NCI-H1694 treated with DMSO at 0.1 percent for 48 hours (cell line): ENCODE data around the gene FKBP15.
A peak's percentile ranks its signal among the peaks of the same experiment; 100 is the strongest.
"Not testable (repeated sequence)": the region's sequence is repeated elsewhere in the genome, so short reads cannot be mapped to it uniquely, and the experiment has no call there.

Experiments
- DNase-seq: peaks from one replicate; lab custom pipeline; 2025; lab: John Stamatoyannopoulos, UW

FKBP15 gene, protein sequence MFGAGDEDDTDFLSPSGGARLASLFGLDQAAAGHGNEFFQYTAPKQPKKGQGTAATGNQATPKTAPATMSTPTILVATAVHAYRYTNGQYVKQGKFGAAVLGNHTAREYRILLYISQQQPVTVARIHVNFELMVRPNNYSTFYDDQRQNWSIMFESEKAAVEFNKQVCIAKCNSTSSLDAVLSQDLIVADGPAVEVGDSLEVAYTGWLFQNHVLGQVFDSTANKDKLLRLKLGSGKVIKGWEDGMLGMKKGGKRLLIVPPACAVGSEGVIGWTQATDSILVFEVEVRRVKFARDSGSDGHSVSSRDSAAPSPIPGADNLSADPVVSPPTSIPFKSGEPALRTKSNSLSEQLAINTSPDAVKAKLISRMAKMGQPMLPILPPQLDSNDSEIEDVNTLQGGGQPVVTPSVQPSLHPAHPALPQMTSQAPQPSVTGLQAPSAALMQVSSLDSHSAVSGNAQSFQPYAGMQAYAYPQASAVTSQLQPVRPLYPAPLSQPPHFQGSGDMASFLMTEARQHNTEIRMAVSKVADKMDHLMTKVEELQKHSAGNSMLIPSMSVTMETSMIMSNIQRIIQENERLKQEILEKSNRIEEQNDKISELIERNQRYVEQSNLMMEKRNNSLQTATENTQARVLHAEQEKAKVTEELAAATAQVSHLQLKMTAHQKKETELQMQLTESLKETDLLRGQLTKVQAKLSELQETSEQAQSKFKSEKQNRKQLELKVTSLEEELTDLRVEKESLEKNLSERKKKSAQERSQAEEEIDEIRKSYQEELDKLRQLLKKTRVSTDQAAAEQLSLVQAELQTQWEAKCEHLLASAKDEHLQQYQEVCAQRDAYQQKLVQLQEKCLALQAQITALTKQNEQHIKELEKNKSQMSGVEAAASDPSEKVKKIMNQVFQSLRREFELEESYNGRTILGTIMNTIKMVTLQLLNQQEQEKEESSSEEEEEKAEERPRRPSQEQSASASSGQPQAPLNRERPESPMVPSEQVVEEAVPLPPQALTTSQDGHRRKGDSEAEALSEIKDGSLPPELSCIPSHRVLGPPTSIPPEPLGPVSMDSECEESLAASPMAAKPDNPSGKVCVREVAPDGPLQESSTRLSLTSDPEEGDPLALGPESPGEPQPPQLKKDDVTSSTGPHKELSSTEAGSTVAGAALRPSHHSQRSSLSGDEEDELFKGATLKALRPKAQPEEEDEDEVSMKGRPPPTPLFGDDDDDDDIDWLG

GRCh38 chr9:113221003-113221799 is at the start of gene FKBP15, which contains the start of gene SLC31A1:
Gene FKBP15 (minus strand): TSS chr9:113221277. CDS start chr9:113221243, 34 bp downstream.
Gene SLC31A1 (plus strand): TSS chr9:113221544. CDS start chr9:113256149, 34,605 bp downstream.
- DNase-seq, result peak; percentile 88

- DNase-seq, result no peak
Observed at GRCh38 chr9:113269871-113270270, 48.8 kb upstream of the FKBP15 start.

DNA sequence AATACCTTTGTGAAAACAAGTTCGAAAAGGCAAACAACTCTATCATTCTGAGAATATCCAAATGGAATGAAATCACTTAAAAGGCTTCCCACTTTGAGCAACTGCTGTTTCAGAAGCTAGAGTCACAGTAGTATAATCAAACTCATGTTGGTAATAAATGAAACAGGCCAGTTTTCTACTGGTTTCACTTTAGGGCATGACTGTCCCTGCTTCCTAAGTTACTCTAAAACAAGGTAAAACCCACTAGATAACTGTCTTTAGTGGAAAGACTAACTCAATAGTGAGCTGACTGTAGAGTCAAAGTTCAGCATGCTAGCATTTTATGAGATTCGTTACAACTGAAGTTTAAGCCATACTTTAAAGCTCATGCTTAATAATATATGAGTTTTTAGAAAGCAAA is 48.3 kb upstream of the FKBP15 start:
- no peak for DNase-seq

DNA sequence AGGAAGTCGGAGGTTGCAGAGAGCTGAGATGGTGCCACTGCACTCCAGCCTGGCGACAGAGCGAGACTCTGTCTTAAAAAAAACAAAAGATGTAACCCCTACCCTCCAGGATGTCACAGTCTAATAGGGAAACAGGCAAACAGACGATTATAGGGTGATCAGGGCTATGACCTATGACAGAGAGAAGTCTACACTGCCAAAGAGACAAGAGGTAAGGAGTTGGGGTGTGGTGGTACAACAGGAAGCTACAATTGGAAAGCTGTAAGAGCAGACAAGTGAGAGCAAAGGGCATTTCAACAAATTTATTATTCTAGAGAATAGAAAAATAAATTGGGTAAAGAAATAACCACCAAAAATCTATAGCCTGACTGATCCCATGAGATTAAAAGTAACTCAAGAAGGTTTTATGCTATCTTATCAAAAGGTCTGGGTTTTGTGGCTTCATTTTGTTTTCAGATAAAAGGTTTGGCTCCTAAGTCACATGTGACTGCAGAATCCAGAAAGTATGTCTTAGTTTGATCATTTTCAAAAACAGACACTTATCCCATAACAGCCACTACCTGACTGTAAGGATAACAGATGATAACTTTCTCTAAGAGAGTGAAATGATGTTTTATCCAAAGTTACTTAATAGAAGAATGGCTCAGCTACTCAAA is 47.0 kb upstream of the FKBP15 start:
- DNase-seq, result no peak

- DNase-seq, result no peak
Observed at GRCh38 chr9:113266174-113266573, 45.1 kb upstream of the FKBP15 start.

DNA sequence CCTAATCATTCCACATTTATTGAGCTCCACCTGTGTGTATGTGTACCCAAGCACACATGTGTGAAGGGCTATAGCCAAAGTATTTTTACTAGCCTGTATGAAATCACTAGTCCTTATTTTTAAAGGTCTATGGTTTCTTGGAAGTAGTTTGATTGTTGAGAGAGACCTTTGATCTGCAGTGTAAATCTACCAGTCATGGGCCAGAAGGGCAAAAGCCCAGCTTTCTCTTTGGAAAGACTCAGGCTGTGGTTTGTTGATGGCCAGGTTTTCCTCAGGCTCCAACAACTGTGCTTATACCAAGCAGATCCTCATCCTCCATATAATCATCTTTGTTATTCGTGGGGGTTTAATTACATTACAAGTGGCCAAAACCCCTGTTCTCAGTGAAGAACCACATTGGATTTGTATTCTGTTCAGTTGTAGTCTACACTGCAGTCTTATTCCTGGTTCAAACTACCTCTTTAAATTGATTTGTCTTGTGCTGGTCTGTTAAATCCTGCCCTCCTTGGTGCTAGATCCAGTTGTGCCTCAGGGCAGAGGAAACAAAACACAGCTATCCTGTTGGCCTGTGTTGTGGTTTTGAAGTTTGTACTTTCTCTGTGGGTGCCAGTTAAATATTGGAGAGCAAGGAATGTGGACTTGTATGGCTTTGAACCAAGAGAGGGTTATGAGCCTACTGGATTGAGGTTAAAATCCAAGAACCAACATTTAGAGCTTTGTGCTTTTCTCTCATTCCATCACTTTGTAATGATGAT is 41.0 kb upstream of the FKBP15 start:
- no peak for DNase-seq

DNA sequence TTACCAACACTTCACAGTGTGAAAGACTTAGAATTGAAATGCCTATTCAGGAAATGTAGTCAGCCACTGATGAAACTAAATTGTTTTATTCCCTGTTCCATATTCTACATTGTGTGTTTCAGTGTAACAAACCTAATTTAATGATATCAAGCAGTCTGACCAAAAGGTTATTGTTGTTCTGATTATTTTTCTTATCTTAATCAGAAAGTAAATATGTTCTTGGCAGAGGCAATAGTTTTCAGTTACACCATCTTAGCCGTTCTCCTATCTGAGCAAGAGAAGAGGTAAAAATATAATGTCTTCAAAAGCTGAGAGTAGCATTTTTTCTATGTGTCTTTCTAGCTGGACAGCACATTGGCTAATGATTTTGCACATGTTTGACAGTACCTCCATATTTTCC is 37.2 kb upstream of the FKBP15 start:
- no peak for DNase-seq

- no peak for DNase-seq
Observed at GRCh38 chr9:113257863-113258262, 36.8 kb upstream of the FKBP15 start.

GRCh38 chr9:113255438-113255837 is 34.4 kb upstream of the FKBP15 start:
- DNase-seq, result no peak

DNA sequence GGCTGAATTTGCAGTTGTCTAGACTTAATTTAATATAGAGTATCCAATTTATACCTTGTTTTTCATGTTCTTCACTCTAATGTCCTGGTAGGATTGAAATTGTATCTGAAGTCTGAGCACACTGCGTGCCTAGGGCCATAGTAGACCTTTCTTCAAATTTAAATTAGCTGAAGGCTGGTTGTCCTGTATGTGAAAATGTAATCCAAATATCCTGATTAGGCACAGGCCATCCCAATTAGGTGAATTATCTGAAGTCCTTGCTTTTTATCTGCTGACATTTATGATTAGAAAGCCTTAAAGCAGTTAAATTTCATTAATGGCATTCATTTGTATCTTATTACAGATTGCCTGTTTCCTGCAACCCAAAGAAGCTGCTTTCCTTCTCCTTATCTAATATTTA is 33.9 kb upstream of the FKBP15 start:
- no peak for DNase-seq

- DNase-seq, result no peak
Observed at GRCh38 chr9:113250807-113251206, 29.7 kb upstream of the FKBP15 start.

- not testable (repeated sequence) for DNase-seq
Observed at GRCh38 chr9:113249661-113250060, 28.6 kb upstream of the FKBP15 start.

- DNase-seq, result no peak
Observed at GRCh38 chr9:113247640-113248039, 26.6 kb upstream of the FKBP15 start.

- DNase-seq, result no peak
Observed at GRCh38 chr9:113246928-113247327, 25.9 kb upstream of the FKBP15 start.

GRCh38 chr9:113245894-113246293 is 24.8 kb upstream of the FKBP15 start:
- DNase-seq, result no peak

- no peak for DNase-seq
Observed at GRCh38 chr9:113244556-113244955, 23.5 kb upstream of the FKBP15 start.

- DNase-seq, result no peak
Observed at GRCh38 chr9:113241161-113241560, 20.1 kb upstream of the FKBP15 start.

DNA sequence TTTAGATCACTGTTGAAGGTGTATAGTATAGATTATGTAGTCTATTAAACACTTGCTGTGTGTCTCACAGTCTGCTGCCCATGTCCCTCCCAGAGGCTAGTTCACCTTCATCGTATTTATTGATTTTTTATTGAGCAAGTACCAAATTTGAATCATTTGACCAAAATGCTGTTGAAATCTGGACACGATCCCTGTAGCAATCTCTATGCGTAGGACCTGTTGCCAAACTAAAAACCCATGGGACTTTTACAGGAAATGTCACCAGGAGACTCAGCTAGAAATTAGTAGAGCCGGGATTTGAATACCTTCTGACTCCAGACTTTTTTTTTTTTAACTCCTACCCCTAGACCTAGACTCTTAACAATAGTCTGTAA is 17.8 kb upstream of the FKBP15 start:
- no peak for DNase-seq

DNA sequence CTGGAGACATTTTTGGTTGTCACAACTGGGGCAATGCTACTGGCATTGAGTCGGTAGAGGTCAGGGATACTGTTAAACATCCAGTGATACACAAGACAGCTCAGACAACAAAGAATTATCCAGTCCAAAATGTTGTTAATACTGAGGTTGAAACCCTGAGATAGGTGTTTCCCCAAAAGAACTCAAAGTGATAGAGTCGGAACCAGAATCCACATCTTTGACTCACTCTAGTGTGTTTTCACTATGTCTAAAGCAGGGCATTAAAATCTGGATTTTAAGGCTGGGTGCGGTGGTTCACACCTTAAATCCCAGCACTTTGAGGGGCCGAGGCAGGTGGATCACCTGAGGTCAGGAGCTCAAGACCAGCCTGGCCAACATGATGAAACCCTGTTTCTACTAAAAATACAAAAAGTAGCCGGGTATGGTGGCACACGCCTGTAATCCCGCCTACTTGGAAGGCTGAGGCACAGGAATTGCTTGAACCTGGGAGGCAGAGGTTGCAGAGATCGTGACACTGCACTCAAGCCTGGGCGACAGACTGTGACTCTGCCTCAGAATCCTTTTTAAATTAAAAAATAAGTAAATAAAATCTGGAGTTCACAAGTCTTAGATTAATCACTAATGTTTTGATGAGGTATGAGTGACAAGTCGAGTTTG is 17.3 kb upstream of the FKBP15 start:
- DNase-seq, result no peak

- DNase-seq, result no peak
Observed at GRCh38 chr9:113237026-113237425, 15.9 kb upstream of the FKBP15 start.
